ENCODE measurements around the gene MAP6.

DNA sequence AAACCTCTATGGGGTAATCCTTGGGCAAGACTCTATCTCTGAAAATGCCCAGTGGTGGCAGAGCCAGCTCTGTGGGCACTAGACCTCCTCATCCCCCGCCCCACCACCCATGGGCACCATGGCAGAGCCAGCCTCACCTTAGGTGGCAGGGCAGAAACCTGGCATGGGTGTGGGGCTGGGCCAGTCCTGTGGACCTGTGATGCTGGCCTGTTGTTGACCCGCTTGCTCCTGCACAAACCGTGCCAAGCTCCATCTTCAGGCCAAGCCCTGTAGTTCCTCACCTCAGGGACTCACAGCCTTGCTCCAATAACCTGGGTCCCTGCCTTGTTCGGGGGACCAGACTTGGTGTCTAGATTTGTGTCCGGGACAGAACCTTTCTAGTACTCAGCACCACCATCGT lies 115.7 kb downstream of the MAP6 start:
- no peak for TF ChIP-seq CTCF (IDR thresholded peaks at IDR 0.05)
- no peak for TF ChIP-seq POLR2A (IDR thresholded peaks at IDR 0.05)

All from right lobe of liver (tissue), 4 donors.